Measurements from ENCODE around the gene GPS1. TPM values are rescaled to one million over a fixed set of nuclear protein-coding genes. Genes with fewer than 3 reads are reported as not detected.

Gene GPS1
- polyA plus RNA-seq, 2 donors = 61.7 to 65.8 TPM

DNA sequence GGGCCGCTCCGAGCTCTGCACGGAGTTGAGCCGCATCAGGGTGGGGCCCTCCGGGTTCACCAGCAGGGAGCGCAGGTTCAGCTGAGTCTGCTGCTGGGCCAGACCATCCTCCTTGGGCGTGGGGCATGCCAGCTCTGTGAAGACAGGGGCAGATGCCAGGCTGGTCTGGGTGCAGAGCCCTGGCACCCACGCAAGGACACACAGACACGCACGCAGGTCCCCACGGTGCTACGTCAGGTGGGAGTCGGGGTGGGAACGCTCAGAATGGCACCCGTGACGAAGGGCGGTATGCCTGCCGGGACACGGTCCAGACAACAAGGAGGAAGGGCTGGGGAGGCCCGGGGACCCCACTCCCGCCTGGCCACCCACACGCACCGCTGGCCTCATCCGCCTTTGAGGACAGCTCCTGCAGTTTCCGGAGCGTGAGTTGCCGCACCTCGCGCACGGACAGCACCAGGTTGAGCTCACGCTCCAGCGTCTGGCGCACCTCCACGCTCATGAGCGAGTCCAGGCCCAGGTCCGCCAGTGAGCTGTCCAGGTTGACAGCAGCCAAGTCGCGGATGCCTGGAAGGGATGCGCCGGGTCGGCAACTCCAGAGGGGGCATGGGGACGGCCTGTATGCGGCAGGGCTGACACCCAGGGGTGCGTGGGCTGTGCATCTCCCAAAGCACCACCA, 29.2 kb downstream of the GPS1 start:
- peaks cover 24 to 71% of the 10 kb centered on the region in 2 donors for H3K36me3 ChIP-seq (ENCODE audit: control insufficient read depth in 2 of 2, insufficient read depth in 2 of 2, low read length in 1 of 2)
- H3K4me3 ChIP-seq (ENCODE audit: low read depth in 1 of 2, low read length in 2 of 2) = no peak overlapping the region
- H3K4me1 ChIP-seq (ENCODE audit: control insufficient read depth in 2 of 2, insufficient read depth in 2 of 2, low read length in 1 of 2) = no peaks in the 10 kb centered on the region
- no peaks in the 10 kb centered on the region for H3K27me3 ChIP-seq (ENCODE audit: control insufficient read depth in 1 of 2, insufficient read depth in 2 of 2, low read length in 2 of 2)
- WGBS, 2 donors = 93% methylated on average over 43 to 44 of the region's 44 CpGs
- no peak overlapping the region for H3K27ac ChIP-seq (ENCODE audit: low read depth in 2 of 2, low read length in 1 of 2)
- no peaks in the 10 kb centered on the region for H3K9me3 ChIP-seq (ENCODE audit: control insufficient read depth in 2 of 2, insufficient read depth in 1 of 2, low read depth in 1 of 2, low read length in 1 of 2)

DNA sequence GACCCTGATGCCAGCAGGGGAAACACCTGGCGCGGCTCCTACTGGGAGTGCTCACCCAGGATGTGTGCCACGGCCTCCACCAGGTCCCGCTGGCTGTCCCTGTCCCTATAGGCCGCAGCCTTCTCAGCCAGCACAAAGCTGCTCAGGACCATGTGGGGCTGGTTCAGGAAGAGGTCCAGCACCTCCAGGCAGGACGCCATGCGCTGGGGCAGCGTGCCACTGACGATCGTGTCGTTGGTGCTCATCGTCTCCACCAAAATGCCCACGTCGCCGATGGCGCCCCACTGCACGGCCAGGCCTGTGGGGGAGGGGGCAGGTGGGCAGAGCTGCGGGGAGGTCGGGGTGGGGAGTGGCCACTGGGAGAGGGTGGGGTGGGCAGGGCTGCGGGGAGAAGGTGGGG, 29.8 kb downstream of the GPS1 start:
- no peaks in the 10 kb centered on the region for H3K27me3 ChIP-seq (ENCODE audit: control insufficient read depth in 1 of 2, insufficient read depth in 2 of 2, low read length in 2 of 2)
- H3K9me3 ChIP-seq (ENCODE audit: control insufficient read depth in 2 of 2, insufficient read depth in 1 of 2, low read depth in 1 of 2, low read length in 1 of 2) = no peaks in the 10 kb centered on the region
- WGBS, 2 donors = 90 to 96% methylated on average over 14 to 20 of the region's 20 CpGs
- no peaks in the 10 kb centered on the region for H3K4me1 ChIP-seq (ENCODE audit: control insufficient read depth in 2 of 2, insufficient read depth in 2 of 2, low read length in 1 of 2)
- peaks cover 27 to 77% of the 10 kb centered on the region in 2 donors for H3K36me3 ChIP-seq (ENCODE audit: control insufficient read depth in 2 of 2, insufficient read depth in 2 of 2, low read length in 1 of 2)
- H3K4me3 ChIP-seq (ENCODE audit: low read depth in 1 of 2, low read length in 2 of 2) = no peak overlapping the region
- no peak overlapping the region for H3K27ac ChIP-seq (ENCODE audit: low read depth in 2 of 2, low read length in 1 of 2)

DNA sequence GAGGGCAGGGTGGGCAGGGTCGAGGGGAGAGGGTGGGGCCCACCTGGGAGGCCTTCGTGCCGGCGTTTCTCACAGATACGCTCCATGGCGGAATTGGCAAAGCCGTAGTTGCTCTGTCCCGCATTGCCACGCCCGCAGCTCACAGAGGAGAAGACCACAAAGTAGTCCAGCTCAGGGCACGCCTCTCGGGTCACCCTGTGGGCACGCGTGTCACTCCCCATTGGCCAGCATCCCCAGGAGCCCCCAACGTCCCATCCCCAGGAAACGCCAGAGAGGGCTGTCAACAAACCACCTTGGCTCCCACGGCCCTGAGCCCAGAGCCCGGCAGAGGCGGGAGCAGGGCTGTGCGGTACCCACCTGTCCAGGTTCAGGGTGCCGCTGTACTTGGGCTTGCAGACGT, 30.3 kb downstream of the GPS1 start:
- Histone ChIP-seq H3K4me3 (ENCODE audit: low read depth in 1 of 2, low read length in 2 of 2) (no peak overlapping the region), H3K4me1 (ENCODE audit: control insufficient read depth in 2 of 2, insufficient read depth in 2 of 2, low read length in 1 of 2) (no peaks in the 10 kb centered on the region), H3K27ac (ENCODE audit: low read depth in 2 of 2, low read length in 1 of 2) (no peak overlapping the region), H3K36me3 (ENCODE audit: control insufficient read depth in 2 of 2, insufficient read depth in 2 of 2, low read length in 1 of 2) (peaks cover 31 to 81% of the 10 kb centered on the region in 2 donors), H3K9me3 (ENCODE audit: control insufficient read depth in 2 of 2, insufficient read depth in 1 of 2, low read depth in 1 of 2, low read length in 1 of 2) (no peaks in the 10 kb centered on the region), H3K27me3 (ENCODE audit: control insufficient read depth in 1 of 2, insufficient read depth in 2 of 2, low read length in 2 of 2) (no peaks in the 10 kb centered on the region)
- WGBS, 2 donors = 88 to 94% methylated on average over 20 to 22 of the region's 22 CpGs

DNA sequence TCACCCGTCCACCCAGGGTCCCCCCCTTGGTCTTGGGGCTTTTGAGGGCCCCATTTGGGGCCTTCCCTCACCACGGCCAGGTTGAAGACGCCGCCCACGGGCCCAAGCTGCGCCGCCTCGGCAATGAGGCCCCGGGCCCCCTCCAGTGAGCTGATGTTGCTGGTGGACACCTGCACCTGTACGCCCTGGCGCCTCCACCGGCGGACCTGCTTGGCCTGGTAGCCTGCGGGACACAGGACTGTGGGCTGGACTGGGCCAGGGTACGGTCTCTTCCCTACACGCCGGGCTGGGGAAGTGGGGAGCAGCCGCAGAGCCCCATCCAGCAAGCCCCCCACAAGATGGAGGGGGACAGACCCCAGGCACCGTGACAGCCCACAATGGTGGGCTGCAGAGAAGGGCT, 30.8 kb downstream of the GPS1 start:
- H3K9me3 ChIP-seq (ENCODE audit: control insufficient read depth in 2 of 2, insufficient read depth in 1 of 2, low read depth in 1 of 2, low read length in 1 of 2) = no peaks in the 10 kb centered on the region
- H3K4me1 ChIP-seq (ENCODE audit: control insufficient read depth in 2 of 2, insufficient read depth in 2 of 2, low read length in 1 of 2) = no peaks in the 10 kb centered on the region
- H3K4me3 ChIP-seq (ENCODE audit: low read depth in 1 of 2, low read length in 2 of 2) = no peak overlapping the region
- 91 to 92% methylated on average over 19 of the region's 19 CpGs for WGBS, 2 donors
- peaks cover 36 to 86% of the 10 kb centered on the region in 2 donors for H3K36me3 ChIP-seq (ENCODE audit: control insufficient read depth in 2 of 2, insufficient read depth in 2 of 2, low read length in 1 of 2)
- H3K27ac ChIP-seq (ENCODE audit: low read depth in 2 of 2, low read length in 1 of 2) = no peak overlapping the region
- H3K27me3 ChIP-seq (ENCODE audit: control insufficient read depth in 1 of 2, insufficient read depth in 2 of 2, low read length in 2 of 2) = no peaks in the 10 kb centered on the region

- Histone ChIP-seq H3K9me3 (ENCODE audit: control insufficient read depth in 2 of 2, insufficient read depth in 1 of 2, low read depth in 1 of 2, low read length in 1 of 2) (no peaks in the 10 kb centered on the region), H3K36me3 (ENCODE audit: control insufficient read depth in 2 of 2, insufficient read depth in 2 of 2, low read length in 1 of 2) (peaks cover 38 to 91% of the 10 kb centered on the region in 2 donors), H3K27ac (ENCODE audit: low read depth in 2 of 2, low read length in 1 of 2) (no peak overlapping the region), H3K27me3 (ENCODE audit: control insufficient read depth in 1 of 2, insufficient read depth in 2 of 2, low read length in 2 of 2) (no peaks in the 10 kb centered on the region), H3K4me1 (ENCODE audit: control insufficient read depth in 2 of 2, insufficient read depth in 2 of 2, low read length in 1 of 2) (no peaks in the 10 kb centered on the region), H3K4me3 (ENCODE audit: low read depth in 1 of 2, low read length in 2 of 2) (no peak overlapping the region)
- 91 to 96% methylated on average over 24 of the region's 24 CpGs for WGBS, 2 donors
Measured at GRCh38 chr17:82083009-82083408, 31.3 kb downstream of the GPS1 start.

GRCh38 chr17:82083533-82084359, 32.0 kb downstream of the GPS1 start:
- H3K9me3 ChIP-seq (ENCODE audit: control insufficient read depth in 2 of 2, insufficient read depth in 1 of 2, low read depth in 1 of 2, low read length in 1 of 2) = no peaks in the 10 kb centered on the region
- H3K4me3 ChIP-seq (ENCODE audit: low read depth in 1 of 2, low read length in 2 of 2) = no peak overlapping the region
- H3K27ac ChIP-seq (ENCODE audit: low read depth in 2 of 2, low read length in 1 of 2) = no peak overlapping the region
- no peaks in the 10 kb centered on the region for H3K27me3 ChIP-seq (ENCODE audit: control insufficient read depth in 1 of 2, insufficient read depth in 2 of 2, low read length in 2 of 2)
- H3K36me3 ChIP-seq (ENCODE audit: control insufficient read depth in 2 of 2, insufficient read depth in 2 of 2, low read length in 1 of 2) = peaks cover 42 to 96% of the 10 kb centered on the region in 2 donors
- 90 to 91% methylated on average over 51 to 55 of the region's 55 CpGs for WGBS, 2 donors
- no peaks in the 10 kb centered on the region for H3K4me1 ChIP-seq (ENCODE audit: control insufficient read depth in 2 of 2, insufficient read depth in 2 of 2, low read length in 1 of 2)

DNA sequence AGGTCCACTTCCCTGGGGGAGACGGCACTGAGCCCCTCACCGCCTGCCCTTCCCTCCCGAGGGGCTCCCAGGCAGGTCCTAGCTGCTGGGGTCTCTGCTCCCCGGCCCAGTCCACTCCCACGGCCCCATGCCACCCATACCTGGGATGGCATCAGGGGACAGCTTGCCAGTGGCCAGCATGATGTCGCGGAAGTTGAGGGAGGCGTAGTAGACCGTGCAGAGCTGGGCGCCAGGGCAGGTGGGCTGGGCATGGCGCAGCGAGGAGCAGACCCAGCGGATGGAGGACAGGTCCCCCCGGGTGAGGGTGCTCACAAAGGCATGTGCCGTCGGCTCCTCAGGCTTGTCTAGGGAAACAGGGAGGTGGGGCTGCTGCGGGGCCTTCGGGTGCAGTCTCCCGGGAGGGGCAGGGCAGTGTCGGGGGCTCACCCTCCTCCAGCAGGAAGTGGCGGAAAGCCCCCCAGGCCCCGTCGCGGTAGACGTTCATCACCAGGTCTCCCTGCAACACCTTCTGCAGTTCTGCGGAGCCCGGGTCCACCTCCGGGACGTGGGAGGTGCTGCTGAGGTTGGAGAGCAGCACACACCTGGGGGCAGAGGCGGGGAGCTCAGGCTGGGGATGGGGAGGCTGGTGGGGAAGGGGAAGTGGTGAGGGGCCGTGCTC, 32.8 kb downstream of the GPS1 start:
- Histone ChIP-seq H3K27ac (ENCODE audit: low read depth in 2 of 2, low read length in 1 of 2) (no peak overlapping the region), H3K27me3 (ENCODE audit: control insufficient read depth in 1 of 2, insufficient read depth in 2 of 2, low read length in 2 of 2) (no peaks in the 10 kb centered on the region), H3K36me3 (ENCODE audit: control insufficient read depth in 2 of 2, insufficient read depth in 2 of 2, low read length in 1 of 2) (peaks cover 45 to 97% of the 10 kb centered on the region in 2 donors), H3K4me1 (ENCODE audit: control insufficient read depth in 2 of 2, insufficient read depth in 2 of 2, low read length in 1 of 2) (no peaks in the 10 kb centered on the region), H3K4me3 (ENCODE audit: low read depth in 1 of 2, low read length in 2 of 2) (no peak overlapping the region), H3K9me3 (ENCODE audit: control insufficient read depth in 2 of 2, insufficient read depth in 1 of 2, low read depth in 1 of 2, low read length in 1 of 2) (no peaks in the 10 kb centered on the region)
- 91 to 93% methylated on average over 31 of the region's 31 CpGs for WGBS, 2 donors

DNA sequence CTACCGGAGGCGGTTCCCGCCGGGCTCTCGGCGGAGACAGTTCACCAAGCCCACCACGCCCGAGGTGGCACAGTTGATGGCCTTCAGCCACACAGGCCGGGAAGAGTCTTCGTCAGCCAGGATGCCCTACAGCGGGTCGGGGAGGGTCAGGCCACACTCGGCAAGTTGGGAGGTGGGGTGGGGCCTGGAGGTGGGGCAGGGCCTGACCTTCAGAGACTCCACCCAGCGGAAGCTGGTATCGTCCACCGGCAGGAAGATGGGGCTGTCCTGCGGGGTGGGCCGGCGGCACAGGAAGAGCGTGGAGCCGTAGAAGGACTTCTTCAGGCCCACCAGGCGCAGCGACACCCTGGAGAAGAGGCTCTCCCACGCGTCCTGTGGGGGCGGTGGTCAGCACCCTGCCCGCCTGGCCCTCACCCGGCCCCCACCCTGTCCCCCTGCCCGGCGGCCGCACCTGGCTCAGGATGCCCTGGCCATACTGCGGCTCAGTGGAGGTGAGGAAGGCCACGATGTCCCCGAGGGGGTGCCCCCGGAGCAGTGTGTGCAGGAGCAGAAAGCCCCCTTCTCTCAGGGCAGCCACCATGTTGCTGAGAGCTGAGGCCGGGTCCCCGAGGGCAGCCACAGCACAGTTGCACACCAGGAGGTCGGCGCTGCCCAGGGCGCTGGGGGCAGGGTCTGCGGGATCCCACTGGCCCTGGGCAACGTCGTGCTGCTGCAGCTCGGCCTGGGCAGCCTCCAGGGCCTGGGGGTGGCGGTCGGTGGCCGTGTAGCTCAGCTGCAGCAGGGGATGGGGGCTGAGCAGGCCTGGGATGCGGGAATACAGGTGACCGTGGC, 33.5 kb downstream of the GPS1 start:
- Histone ChIP-seq H3K27ac (ENCODE audit: low read depth in 2 of 2, low read length in 1 of 2) (no peak overlapping the region), H3K36me3 (ENCODE audit: control insufficient read depth in 2 of 2, insufficient read depth in 2 of 2, low read length in 1 of 2) (peaks cover 45 to 99% of the 10 kb centered on the region in 2 donors), H3K9me3 (ENCODE audit: control insufficient read depth in 2 of 2, insufficient read depth in 1 of 2, low read depth in 1 of 2, low read length in 1 of 2) (no peaks in the 10 kb centered on the region), H3K27me3 (ENCODE audit: control insufficient read depth in 1 of 2, insufficient read depth in 2 of 2, low read length in 2 of 2) (no peaks in the 10 kb centered on the region), H3K4me3 (ENCODE audit: low read depth in 1 of 2, low read length in 2 of 2) (no peak overlapping the region), H3K4me1 (ENCODE audit: control insufficient read depth in 2 of 2, insufficient read depth in 2 of 2, low read length in 1 of 2) (no peaks in the 10 kb centered on the region)
- 83 to 90% methylated on average over 39 to 49 of the region's 49 CpGs for WGBS, 2 donors
